ENCODE results near the gene B9D2. TPM values are rescaled to one million over a fixed set of nuclear protein-coding genes. Genes with fewer than 3 reads are reported as not detected.

Gene B9D2
- polyA plus RNA-seq, 1 donor from 2014 or later = 15.9 TPM

DNA sequence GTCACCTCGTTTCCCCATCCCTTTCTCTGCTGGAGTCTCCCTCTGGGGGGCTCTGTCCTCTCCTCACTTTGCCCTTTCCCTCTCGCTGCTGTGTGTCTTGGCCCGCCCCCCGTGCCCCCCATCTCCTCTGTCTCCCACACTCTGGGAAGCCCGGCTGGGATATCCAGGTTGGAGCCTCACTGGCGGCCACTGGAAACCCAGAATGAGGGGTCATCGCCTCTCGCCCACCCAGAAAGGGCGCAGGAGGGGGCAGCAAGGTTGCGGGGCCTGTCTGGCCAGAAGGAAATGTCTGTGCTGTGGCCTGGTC, 38.4 kb downstream of the B9D2 start:
- H3K4me3 ChIP-seq (ENCODE audit: low read length) = peak overlapping the region; percentile 59
- TF ChIP-seq RAD21 (conservative IDR thresholded peaks at IDR 0.05) = no peak
- no peak for TF ChIP-seq EP300 (conservative IDR thresholded peaks at IDR 0.05; ENCODE audit: poor library complexity, severe bottlenecking)
- no peak for TF ChIP-seq REST (IDR thresholded peaks at IDR 0.05; ENCODE audit: borderline replicate concordance)
- TF ChIP-seq, protein P1, sequence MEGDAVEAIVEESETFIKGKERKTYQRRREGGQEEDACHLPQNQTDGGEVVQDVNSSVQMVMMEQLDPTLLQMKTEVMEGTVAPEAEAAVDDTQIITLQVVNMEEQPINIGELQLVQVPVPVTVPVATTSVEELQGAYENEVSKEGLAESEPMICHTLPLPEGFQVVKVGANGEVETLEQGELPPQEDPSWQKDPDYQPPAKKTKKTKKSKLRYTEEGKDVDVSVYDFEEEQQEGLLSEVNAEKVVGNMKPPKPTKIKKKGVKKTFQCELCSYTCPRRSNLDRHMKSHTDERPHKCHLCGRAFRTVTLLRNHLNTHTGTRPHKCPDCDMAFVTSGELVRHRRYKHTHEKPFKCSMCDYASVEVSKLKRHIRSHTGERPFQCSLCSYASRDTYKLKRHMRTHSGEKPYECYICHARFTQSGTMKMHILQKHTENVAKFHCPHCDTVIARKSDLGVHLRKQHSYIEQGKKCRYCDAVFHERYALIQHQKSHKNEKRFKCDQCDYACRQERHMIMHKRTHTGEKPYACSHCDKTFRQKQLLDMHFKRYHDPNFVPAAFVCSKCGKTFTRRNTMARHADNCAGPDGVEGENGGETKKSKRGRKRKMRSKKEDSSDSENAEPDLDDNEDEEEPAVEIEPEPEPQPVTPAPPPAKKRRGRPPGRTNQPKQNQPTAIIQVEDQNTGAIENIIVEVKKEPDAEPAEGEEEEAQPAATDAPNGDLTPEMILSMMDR (IDR thresholded peaks at IDR 0.05; ENCODE audit: poor library complexity, severe bottlenecking) = no peak
- no peak for TF ChIP-seq POLR2AphosphoS5 (IDR thresholded peaks at IDR 0.05)
- no peak for TF ChIP-seq MXI1 (conservative IDR thresholded peaks at IDR 0.05; ENCODE audit: poor library complexity, severe bottlenecking)
- TF ChIP-seq TAF1 (IDR thresholded peaks at IDR 0.05; ENCODE audit: low read depth) = no peak
- TF ChIP-seq SMC3 (conservative IDR thresholded peaks at IDR 0.05; ENCODE audit: poor library complexity) = no peak
- no peak for TF ChIP-seq EZH2 (IDR thresholded peaks at IDR 0.05; ENCODE audit: borderline replicate concordance, insufficient read depth, low read length, poor library complexity, severe bottlenecking)
- H4K20me1 ChIP-seq (ENCODE audit: insufficient read depth) = no peaks in the 10 kb centered on the region
- no peak overlapping the region for H3K27ac ChIP-seq (ENCODE audit: low read length)
- no peaks in the 10 kb centered on the region for H3K27me3 ChIP-seq (ENCODE audit: insufficient read depth, low read depth, low read length)
- no peak overlapping the region for H2AFZ ChIP-seq (ENCODE audit: low read depth, low read length)
- peak overlapping the region; percentile 54 for H3K9ac ChIP-seq (ENCODE audit: low read length)
- H3K4me2 ChIP-seq (ENCODE audit: low read length) = peak overlapping the region; percentile 25
- no peaks in the 10 kb centered on the region for H3K36me3 ChIP-seq (ENCODE audit: insufficient read depth, low read length)
- H3F3A ChIP-seq (ENCODE audit: insufficient read depth, low read length, poor library complexity, severe bottlenecking) = no peaks in the 10 kb centered on the region
- no peaks in the 10 kb centered on the region for H3K9me2 ChIP-seq (ENCODE audit: insufficient read depth, low read length)
- H3K79me2 ChIP-seq (replicated peaks; ENCODE audit: insufficient read depth, low read length) = no peaks in the 10 kb centered on the region
- H3K9me3 ChIP-seq (ENCODE audit: low read length) = no peaks in the 10 kb centered on the region

DNA sequence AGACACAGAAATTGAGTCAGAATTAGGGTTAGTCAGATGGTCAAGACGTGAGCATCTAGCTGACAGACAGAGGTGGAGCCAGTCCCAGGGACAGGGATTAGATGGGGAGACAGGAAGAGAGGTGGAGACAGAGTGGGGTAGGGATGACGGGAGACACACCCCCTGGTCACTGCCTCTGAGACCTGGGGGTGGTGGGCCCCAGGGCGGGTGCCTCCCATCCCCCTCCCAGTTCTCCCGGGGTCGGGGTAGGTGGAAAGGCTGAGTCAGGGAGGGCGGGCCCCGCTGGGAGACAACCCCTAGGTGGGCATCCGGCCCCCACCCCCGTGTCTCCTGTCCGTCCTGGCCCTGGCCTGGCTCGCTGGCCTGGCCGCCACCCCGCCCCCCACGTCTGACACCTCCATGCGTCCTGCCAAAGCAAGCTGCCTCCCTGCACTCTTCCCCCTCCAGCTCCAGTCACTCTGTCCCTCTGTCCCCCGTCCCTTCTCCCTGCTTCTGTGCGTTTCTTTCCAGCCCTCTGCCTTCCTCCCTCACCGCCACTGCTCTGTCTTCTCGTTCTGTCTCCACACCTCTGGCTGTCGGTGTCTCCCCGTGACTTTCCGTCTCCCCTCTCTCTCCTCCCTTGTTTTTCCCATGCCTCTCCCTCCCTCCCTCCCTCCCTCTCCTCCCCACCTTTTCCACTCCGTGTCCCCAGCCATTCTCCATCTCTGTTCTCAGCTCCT, 38.9 kb downstream of the B9D2 start:
- no peaks in the 10 kb centered on the region for H3K9me3 ChIP-seq (ENCODE audit: low read length)
- H3K79me2 ChIP-seq (replicated peaks; ENCODE audit: insufficient read depth, low read length) = no peaks in the 10 kb centered on the region
- no peaks in the 10 kb centered on the region for H3K36me3 ChIP-seq (ENCODE audit: insufficient read depth, low read length)
- no peaks in the 10 kb centered on the region for H3K9me2 ChIP-seq (ENCODE audit: insufficient read depth, low read length)
- no peaks in the 10 kb centered on the region for H4K20me1 ChIP-seq (ENCODE audit: insufficient read depth)
- no peaks in the 10 kb centered on the region for H3F3A ChIP-seq (ENCODE audit: insufficient read depth, low read length, poor library complexity, severe bottlenecking)
- TF ChIP-seq POLR2AphosphoS5 (IDR thresholded peaks at IDR 0.05) (no peak), SMC3 (conservative IDR thresholded peaks at IDR 0.05; ENCODE audit: poor library complexity) (no peak), TAF1 (IDR thresholded peaks at IDR 0.05; ENCODE audit: low read depth) (no peak), EP300 (conservative IDR thresholded peaks at IDR 0.05; ENCODE audit: poor library complexity, severe bottlenecking) (no peak), REST (IDR thresholded peaks at IDR 0.05; ENCODE audit: borderline replicate concordance) (no peak), RAD21 (conservative IDR thresholded peaks at IDR 0.05) (no peak)
- TF ChIP-seq, protein P1 (IDR thresholded peaks at IDR 0.05; ENCODE audit: poor library complexity, severe bottlenecking) = no peak
- peak overlapping the region; percentile 14 for H2AFZ ChIP-seq (ENCODE audit: low read depth, low read length)
- peak overlapping the region; percentile 54 for H3K9ac ChIP-seq (ENCODE audit: low read length)
- peak overlapping the region; percentile 59 for H3K4me3 ChIP-seq (ENCODE audit: low read length)
- H3K27me3 ChIP-seq (ENCODE audit: insufficient read depth, low read depth, low read length) = no peaks in the 10 kb centered on the region
- peak overlapping the region; percentile 25 for H3K4me2 ChIP-seq (ENCODE audit: low read length)
- no peak overlapping the region for H3K27ac ChIP-seq (ENCODE audit: low read length)
